Type B pancreatic cell (in vitro differentiated cells): Measurements from ENCODE around the gene ROR2. TPM values are rescaled to one million over a fixed set of nuclear protein-coding genes. Genes with fewer than 3 reads are reported as not detected.

Experiments
- DNase-seq: peaks from one replicate; pipeline ENCODE4 v3.0.0; 2021; ENCODE audit warnings: mixed read lengths; ENCODE audit not compliant: unreplicated experiment; ENCODE audit errors: extremely low spot score
- H3K27ac Mint-ChIP-seq: 2 replicates; pipeline ENCODE4 v1.8.0; 2021; ENCODE audit warnings: mild to moderate bottlenecking, mixed read lengths
- H3K27me3 Mint-ChIP-seq: 2 replicates; pipeline ENCODE4 v1.8.0; 2021; ENCODE audit warnings: mixed read lengths
- H3K36me3 Mint-ChIP-seq: 2 replicates; pipeline ENCODE4 v1.8.0; 2021; ENCODE audit warnings: mixed read lengths
- H3K4me1 Mint-ChIP-seq: one replicate; pipeline ENCODE4 v1.8.0; 2021; ENCODE audit warnings: mixed read lengths; ENCODE audit not compliant: unreplicated experiment
- H3K4me3 Mint-ChIP-seq: 2 replicates; pipeline ENCODE4 v1.8.0; 2021; ENCODE audit warnings: mild to moderate bottlenecking, mixed read lengths
- H3K9me3 Mint-ChIP-seq: 2 replicates; pipeline ENCODE4 v1.8.0; 2021; ENCODE audit warnings: mixed read lengths
- total RNA-seq: library from RNA; stranded (reverse); gene quantifications from 2 replicates; pipeline ENCODE4 v1.2.1, GENCODE V29; 2021; ENCODE audit warnings: low replicate concordance
- TF ChIP-seq, protein P1 (sequence below): fragments of 200-600 bp; sonication (generic); conservative IDR thresholded peaks from 2 replicates; pipeline ENCODE4 v1.5.0; 2021; ENCODE audit warnings: antibody characterized with exemption, mild to moderate bottlenecking

The ROR2 gene
- total RNA-seq, 1 donor from 2014 or later = 48.9 TPM

DNA sequence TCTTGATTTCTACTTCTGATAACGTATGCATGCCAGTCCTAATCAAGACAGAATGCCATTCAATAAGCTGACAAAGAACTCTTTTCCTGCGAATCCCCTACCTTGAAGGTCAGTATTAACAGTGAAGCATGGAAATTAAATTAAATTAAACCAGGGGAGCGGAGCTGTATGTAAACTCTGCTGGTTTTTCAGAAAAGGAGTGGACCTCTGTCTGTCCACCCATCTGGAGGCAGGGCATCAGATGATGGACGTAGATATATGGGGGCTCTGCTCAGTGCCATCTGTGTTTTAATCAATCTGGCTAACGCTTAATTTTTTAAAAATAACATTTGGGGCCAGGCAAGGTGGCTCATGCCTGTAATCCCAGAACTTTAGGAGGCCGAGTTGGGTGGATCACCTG, 101.9 kb downstream of the ROR2 start:
- peak overlapping the region; percentile 71 for H3K4me3 Mint-ChIP-seq

DNA sequence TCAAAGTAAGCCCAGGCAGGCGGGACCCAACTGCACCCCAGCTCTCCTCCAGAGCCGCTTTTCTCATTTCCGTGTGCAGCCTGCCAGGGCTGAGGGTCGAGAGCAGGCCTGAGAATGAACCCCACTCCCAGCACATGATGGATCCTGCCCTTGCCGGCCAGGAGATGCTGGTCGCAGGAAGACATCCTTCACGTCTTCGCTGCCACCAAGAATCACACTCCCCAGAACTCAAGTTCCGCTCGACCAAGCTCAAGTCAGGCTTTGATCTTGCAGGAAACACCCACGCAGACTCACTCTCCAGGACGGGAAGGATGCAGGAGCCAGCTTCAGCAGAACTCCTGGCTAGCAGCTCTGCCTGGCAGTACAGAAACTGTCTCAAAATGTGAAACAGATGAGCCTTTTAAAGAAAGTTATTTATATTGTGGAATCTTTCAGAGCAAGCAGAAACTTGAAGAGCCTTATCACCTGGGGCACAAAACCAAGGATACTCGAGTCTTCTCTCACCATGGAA, 102.4 kb downstream of the ROR2 start:
- H3K9me3 Mint-ChIP-seq = no peaks in the 10 kb centered on the region
- peaks cover 52% of the 10 kb centered on the region for H3K4me1 Mint-ChIP-seq
- no peaks in the 10 kb centered on the region for H3K27me3 Mint-ChIP-seq
- peak overlapping the region; percentile 71 for H3K4me3 Mint-ChIP-seq
- TF ChIP-seq, protein P1, sequence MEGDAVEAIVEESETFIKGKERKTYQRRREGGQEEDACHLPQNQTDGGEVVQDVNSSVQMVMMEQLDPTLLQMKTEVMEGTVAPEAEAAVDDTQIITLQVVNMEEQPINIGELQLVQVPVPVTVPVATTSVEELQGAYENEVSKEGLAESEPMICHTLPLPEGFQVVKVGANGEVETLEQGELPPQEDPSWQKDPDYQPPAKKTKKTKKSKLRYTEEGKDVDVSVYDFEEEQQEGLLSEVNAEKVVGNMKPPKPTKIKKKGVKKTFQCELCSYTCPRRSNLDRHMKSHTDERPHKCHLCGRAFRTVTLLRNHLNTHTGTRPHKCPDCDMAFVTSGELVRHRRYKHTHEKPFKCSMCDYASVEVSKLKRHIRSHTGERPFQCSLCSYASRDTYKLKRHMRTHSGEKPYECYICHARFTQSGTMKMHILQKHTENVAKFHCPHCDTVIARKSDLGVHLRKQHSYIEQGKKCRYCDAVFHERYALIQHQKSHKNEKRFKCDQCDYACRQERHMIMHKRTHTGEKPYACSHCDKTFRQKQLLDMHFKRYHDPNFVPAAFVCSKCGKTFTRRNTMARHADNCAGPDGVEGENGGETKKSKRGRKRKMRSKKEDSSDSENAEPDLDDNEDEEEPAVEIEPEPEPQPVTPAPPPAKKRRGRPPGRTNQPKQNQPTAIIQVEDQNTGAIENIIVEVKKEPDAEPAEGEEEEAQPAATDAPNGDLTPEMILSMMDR = no peak
- DNase-seq = peak; percentile 71
- peak overlapping the region; percentile 77 for H3K27ac Mint-ChIP-seq
- peaks cover 17% of the 10 kb centered on the region for H3K36me3 Mint-ChIP-seq

More for the DNA sequence above, 101.9 kb downstream of the ROR2 start:
- H3K9me3 Mint-ChIP-seq = no peaks in the 10 kb centered on the region
- H3K27ac Mint-ChIP-seq = peak overlapping the region; percentile 77
- no peaks in the 10 kb centered on the region for H3K27me3 Mint-ChIP-seq
- peaks cover 17% of the 10 kb centered on the region for H3K36me3 Mint-ChIP-seq
- TF ChIP-seq, protein P1 = no peak
- peaks cover 57% of the 10 kb centered on the region for H3K4me1 Mint-ChIP-seq
- DNase-seq = no peak

DNA sequence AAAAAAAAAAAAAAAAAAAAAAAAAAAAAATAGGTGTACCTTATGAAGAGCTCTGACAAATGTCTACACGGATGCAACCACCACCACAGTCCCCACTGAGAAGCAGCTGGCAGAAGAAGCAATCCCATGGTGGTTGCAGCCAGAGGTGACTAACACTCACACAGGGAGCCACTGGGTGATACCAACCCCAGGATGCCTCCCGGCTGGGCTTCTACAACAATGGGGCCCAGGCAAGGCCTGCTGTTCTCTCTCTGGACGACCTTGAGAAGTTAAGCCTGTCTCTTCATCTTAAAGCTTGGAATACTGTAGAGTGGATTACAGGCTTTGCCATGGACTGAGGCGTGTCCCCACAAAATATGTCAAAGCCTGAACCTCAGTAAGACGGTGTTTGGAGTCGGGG, 104.1 kb downstream of the ROR2 start:
- H3K27ac Mint-ChIP-seq = no peak overlapping the region
- H3K4me3 Mint-ChIP-seq = no peak overlapping the region
- H3K27me3 Mint-ChIP-seq = peaks cover 5% of the 10 kb centered on the region

DNA sequence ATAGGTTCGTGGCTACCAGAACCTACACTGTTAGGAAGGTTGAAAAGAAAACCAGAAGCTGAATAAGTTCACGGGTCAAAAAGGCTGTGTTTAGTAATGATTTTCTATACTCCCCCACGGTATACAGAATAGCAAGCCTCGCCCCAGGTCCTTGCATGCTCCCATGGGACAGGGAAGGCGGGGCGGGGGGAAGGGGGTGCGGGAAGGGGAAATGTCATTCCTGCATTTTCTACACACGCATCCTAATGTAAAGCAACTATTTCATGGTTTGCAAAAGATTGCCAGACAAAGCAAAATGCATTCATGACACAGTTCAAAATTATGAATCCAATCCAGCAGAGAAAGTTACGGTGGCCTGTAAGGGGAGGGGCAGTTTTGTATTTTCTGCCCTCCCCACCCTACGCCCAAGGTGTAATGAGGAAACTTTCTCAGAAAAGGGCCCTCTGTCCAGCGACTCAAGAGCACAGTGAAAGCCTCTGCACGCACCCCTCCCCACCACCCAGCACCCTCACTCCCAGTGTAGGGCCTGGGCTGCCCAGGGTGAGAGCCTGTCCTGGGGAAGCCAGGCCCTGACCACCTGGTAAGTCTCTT, 105.2 kb downstream of the ROR2 start:
- H3K4me1 Mint-ChIP-seq = peaks cover 69% of the 10 kb centered on the region
- H3K27ac Mint-ChIP-seq = no peak overlapping the region
- H3K36me3 Mint-ChIP-seq = peaks cover 12% of the 10 kb centered on the region
- no peak for DNase-seq
- TF ChIP-seq, protein P1 = no peak
- peaks cover 5% of the 10 kb centered on the region for H3K27me3 Mint-ChIP-seq
- H3K4me3 Mint-ChIP-seq = peak overlapping the region; percentile 67
- no peaks in the 10 kb centered on the region for H3K9me3 Mint-ChIP-seq

More for the DNA sequence above, 104.1 kb downstream of the ROR2 start:
- Mint-ChIP-seq H3K36me3 (peaks cover 13% of the 10 kb centered on the region), H3K9me3 (no peaks in the 10 kb centered on the region), H3K4me1 (peaks cover 58% of the 10 kb centered on the region)
- TF ChIP-seq, protein P1 = no peak
- DNase-seq = no peak

DNA sequence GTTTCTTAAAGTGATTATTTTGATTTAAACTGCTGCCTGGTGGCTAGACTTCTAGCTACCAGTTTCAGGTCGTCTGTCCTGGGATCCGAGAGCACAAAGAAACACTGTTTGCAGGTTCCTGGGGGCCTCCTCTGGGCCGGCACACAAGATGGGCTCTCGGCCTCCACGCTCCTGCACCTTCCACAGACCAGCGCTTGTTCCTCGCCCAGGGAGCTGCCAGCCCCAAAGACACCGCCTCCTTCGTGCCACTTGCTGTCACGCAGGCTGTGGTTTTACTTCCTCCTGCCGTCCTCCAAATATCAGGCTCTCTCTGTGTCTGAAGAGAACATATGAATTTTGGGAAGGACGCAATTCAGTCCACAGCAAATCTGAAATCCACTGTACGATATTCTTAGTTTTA, 105.8 kb downstream of the ROR2 start:
- peaks cover 73% of the 10 kb centered on the region for H3K4me1 Mint-ChIP-seq
- H3K36me3 Mint-ChIP-seq = peaks cover 10% of the 10 kb centered on the region
- H3K9me3 Mint-ChIP-seq = no peaks in the 10 kb centered on the region
- TF ChIP-seq, protein P1 = no peak
- peak overlapping the region; percentile 83 for H3K27ac Mint-ChIP-seq
- H3K4me3 Mint-ChIP-seq = peak overlapping the region; percentile 67
- peak; percentile 68 for DNase-seq
- H3K27me3 Mint-ChIP-seq = peaks cover 9% of the 10 kb centered on the region
